WTC11 (cell line): ENCODE data around the gene HPSE2. TPM values are rescaled to one million over a fixed set of nuclear protein-coding genes. Genes with fewer than 3 reads are reported as not detected.

Experiments used
- ATAC-seq: fragments of 200-7000 bp; cut with Tn5 transposase; 2 replicates; pipeline ENCODE4 v1.10.0; 2021; ENCODE audit warnings: mild to moderate bottlenecking, moderate library complexity
- CTCF ChIA-PET: fragments of 300-600 bp; sonication (Branson Sonifier 250); formaldehyde crosslinking; loops from one replicate; lab custom pipeline; 2021; ENCODE audit warnings: antibody characterized with exemption; lab: Charles Lee
- POLR2A ChIA-PET: fragments of 350-600 bp; sonication (Branson Sonifier 250); formaldehyde crosslinking; loops from one replicate; lab custom pipeline; 2021; ENCODE audit warnings: antibody characterized with exemption; lab: Charles Lee
- DNase-seq: peaks from one replicate; pipeline ENCODE4 v3.0.0; 2021; ENCODE audit warnings: low spot score
- H3K27ac Mint-ChIP-seq: 2 replicates; pipeline ENCODE4 v1.8.0; 2021; ENCODE audit warnings: mixed read lengths
- H3K27me3 Mint-ChIP-seq: 2 replicates; pipeline ENCODE4 v1.8.0; 2021; ENCODE audit warnings: low read depth, mild to moderate bottlenecking, moderate library complexity, mixed read lengths
- H3K36me3 Mint-ChIP-seq: 2 replicates; pipeline ENCODE4 v1.8.0; 2021; ENCODE audit warnings: mixed read lengths
- H3K4me1 Mint-ChIP-seq: 2 replicates; pipeline ENCODE4 v1.8.0; 2022; ENCODE audit warnings: mixed read lengths
- H3K4me3 Mint-ChIP-seq: 2 replicates; pipeline ENCODE4 v1.8.0; 2021; ENCODE audit warnings: mild to moderate bottlenecking, moderate library complexity, mixed read lengths
- H3K9me3 Mint-ChIP-seq: 2 replicates; pipeline ENCODE4 v1.8.0; 2021; ENCODE audit warnings: mixed read lengths
- ELF4 ChIP-seq: sonication (generic); formaldehyde crosslinking; IDR thresholded peaks from 2 replicates; pipeline ENCODE4 v1.8.1; 2022; ENCODE audit warnings: low read depth, mild to moderate bottlenecking, moderate library complexity, missing genetic modification reagents
- EMX1 ChIP-seq: fragments of 250-450 bp; sonication (Bioruptor Pico); IDR thresholded peaks from 2 replicates; pipeline ENCODE4 v1.8.0; 2021; ENCODE audit warnings: mild to moderate bottlenecking
- ESRRA ChIP-seq: sonication (generic); formaldehyde crosslinking; IDR thresholded peaks from 2 replicates; pipeline ENCODE4 v1.8.1; 2022; ENCODE audit warnings: mild to moderate bottlenecking, missing genetic modification reagents, borderline replicate concordance
- FOXK1 ChIP-seq: sonication (generic); formaldehyde crosslinking; IDR thresholded peaks from 2 replicates; pipeline ENCODE4 v1.8.0; 2022; ENCODE audit warnings: mild to moderate bottlenecking, moderate library complexity, missing genetic modification reagents
- IRF2 ChIP-seq: sonication (generic); formaldehyde crosslinking; IDR thresholded peaks from 2 replicates; pipeline ENCODE4 v1.8.0; 2022; ENCODE audit warnings: low read depth, missing genetic modification reagents, borderline replicate concordance
- JAZF1 ChIP-seq: fragments of 250-450 bp; sonication (Bioruptor Pico); IDR thresholded peaks from 2 replicates; pipeline ENCODE4 v1.9.0; 2021; ENCODE audit warnings: moderate library complexity, mild to moderate bottlenecking, inconsistent platforms
- MYBL2 ChIP-seq: sonication (generic); formaldehyde crosslinking; IDR thresholded peaks from 2 replicates; pipeline ENCODE4 v1.8.1; 2023; ENCODE audit warnings: mild to moderate bottlenecking, moderate library complexity, missing genetic modification reagents
- OVOL2 ChIP-seq: fragments of 250-450 bp; sonication (Bioruptor Pico); IDR thresholded peaks from 2 replicates; pipeline ENCODE4 v1.9.0; 2021; ENCODE audit warnings: mild to moderate bottlenecking, borderline replicate concordance
- PRRX2 ChIP-seq: fragments of 250-450 bp; sonication (Bioruptor Pico); IDR thresholded peaks from 2 replicates; pipeline ENCODE4 v1.8.0; 2021; ENCODE audit warnings: mild to moderate bottlenecking
- RORB ChIP-seq: fragments of 250-450 bp; sonication (Bioruptor Pico); IDR thresholded peaks from 2 replicates; pipeline ENCODE4 v1.9.0; 2021; ENCODE audit warnings: mild to moderate bottlenecking
- SOX15 ChIP-seq: fragments of 250-450 bp; sonication (Bioruptor Pico); IDR thresholded peaks from 2 replicates; pipeline ENCODE4 v1.9.0; 2021; ENCODE audit warnings: mild to moderate bottlenecking
- SP1 ChIP-seq: sonication (generic); formaldehyde crosslinking; conservative IDR thresholded peaks from 2 replicates; pipeline ENCODE4 v1.8.1; 2022; ENCODE audit warnings: missing genetic modification reagents
- TEAD1 ChIP-seq: sonication (generic); formaldehyde crosslinking; IDR thresholded peaks from 2 replicates; pipeline ENCODE4 v1.8.0; 2022; ENCODE audit warnings: mild to moderate bottlenecking, missing genetic modification reagents
- ZBTB43 ChIP-seq: sonication (generic); formaldehyde crosslinking; IDR thresholded peaks from 2 replicates; pipeline ENCODE4 v1.8.1; 2023; ENCODE audit warnings: mild to moderate bottlenecking, missing genetic modification reagents
- ZNF138 ChIP-seq: sonication (generic); formaldehyde crosslinking; conservative IDR thresholded peaks from 2 replicates; pipeline ENCODE4 v1.8.1; 2022; ENCODE audit warnings: mild to moderate bottlenecking, moderate library complexity, missing genetic modification reagents
- ZNF281 ChIP-seq: sonication (generic); formaldehyde crosslinking; IDR thresholded peaks from 2 replicates; pipeline ENCODE4 v1.8.0; 2023; ENCODE audit warnings: mild to moderate bottlenecking, missing genetic modification reagents
- ZNF317 ChIP-seq: sonication (generic); formaldehyde crosslinking; IDR thresholded peaks from 2 replicates; pipeline ENCODE4 v1.8.1; 2023; ENCODE audit warnings: low read depth, mild to moderate bottlenecking, moderate library complexity, missing genetic modification reagents, borderline replicate concordance
- ZNF416 ChIP-seq: fragments of 250-450 bp; sonication (Bioruptor Pico); IDR thresholded peaks from 2 replicates; pipeline ENCODE4 v1.9.0; 2021; ENCODE audit warnings: mild to moderate bottlenecking, inconsistent platforms
- ZNF423 ChIP-seq: fragments of 250-450 bp; sonication (Bioruptor Pico); IDR thresholded peaks from 2 replicates; pipeline ENCODE4 v2.1.2; 2022; ENCODE audit warnings: mild to moderate bottlenecking, moderate library complexity
- ZSCAN18 ChIP-seq: fragments of 250-450 bp; sonication (Bioruptor Pico); IDR thresholded peaks from 2 replicates; pipeline ENCODE4 v2.1.2; 2022; ENCODE audit warnings: mild to moderate bottlenecking, moderate library complexity
- total RNA-seq: library from RNA; stranded (reverse); gene quantifications from 3 replicates; pipeline ENCODE4 v1.2.3, GENCODE V29; 2021
- TF ChIP-seq, protein P1 (sequence below): sonication (generic); formaldehyde crosslinking; IDR thresholded peaks from 2 replicates; pipeline ENCODE4 v1.8.0; 2022; ENCODE audit warnings: mild to moderate bottlenecking, missing genetic modification reagents
- TF ChIP-seq, protein P2 (sequence below): fragments of 250-450 bp; sonication (Bioruptor Pico); IDR thresholded peaks from 2 replicates; pipeline ENCODE4 v1.8.0; 2021; ENCODE audit warnings: mild to moderate bottlenecking
- TF ChIP-seq, protein P3 (sequence below): fragments of 250-450 bp; sonication (Bioruptor Pico); IDR thresholded peaks from 2 replicates; pipeline ENCODE4 v1.9.0; 2021; ENCODE audit warnings: moderate library complexity, mild to moderate bottlenecking, inconsistent platforms, borderline replicate concordance

The HPSE2 gene
- total RNA-seq, 1 experiment from 2014 or later = 0.66 TPM

- no peak overlapping the region for H3K27ac Mint-ChIP-seq
- no peaks in the 10 kb centered on the region for H3K36me3 Mint-ChIP-seq
- ChIA-PET CTCF (no interaction called here), POLR2A (no interaction called here)
- no peaks in the 10 kb centered on the region for H3K9me3 Mint-ChIP-seq
- H3K4me3 Mint-ChIP-seq = no peak overlapping the region
- peaks cover 7% of the 10 kb centered on the region for H3K4me1 Mint-ChIP-seq
- ATAC-seq (no peak), DNase-seq (no peak)
- TF ChIP-seq OVOL2 (no peak), EMX1 (no peak), ZNF416 (CRISPR knock-in tag) (no peak), IRF2 (CRISPR knock-in tag) (no peak), SOX15 (no peak), ZSCAN18 (no peak), ZNF423 (no peak), SP1 (CRISPR knock-in tag) (no peak)
- TF ChIP-seq, protein P1, sequence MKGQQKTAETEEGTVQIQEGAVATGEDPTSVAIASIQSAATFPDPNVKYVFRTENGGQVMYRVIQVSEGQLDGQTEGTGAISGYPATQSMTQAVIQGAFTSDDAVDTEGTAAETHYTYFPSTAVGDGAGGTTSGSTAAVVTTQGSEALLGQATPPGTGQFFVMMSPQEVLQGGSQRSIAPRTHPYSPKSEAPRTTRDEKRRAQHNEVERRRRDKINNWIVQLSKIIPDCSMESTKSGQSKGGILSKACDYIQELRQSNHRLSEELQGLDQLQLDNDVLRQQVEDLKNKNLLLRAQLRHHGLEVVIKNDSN (CRISPR knock-in tag) = no peak
- TF ChIP-seq, protein P2, sequence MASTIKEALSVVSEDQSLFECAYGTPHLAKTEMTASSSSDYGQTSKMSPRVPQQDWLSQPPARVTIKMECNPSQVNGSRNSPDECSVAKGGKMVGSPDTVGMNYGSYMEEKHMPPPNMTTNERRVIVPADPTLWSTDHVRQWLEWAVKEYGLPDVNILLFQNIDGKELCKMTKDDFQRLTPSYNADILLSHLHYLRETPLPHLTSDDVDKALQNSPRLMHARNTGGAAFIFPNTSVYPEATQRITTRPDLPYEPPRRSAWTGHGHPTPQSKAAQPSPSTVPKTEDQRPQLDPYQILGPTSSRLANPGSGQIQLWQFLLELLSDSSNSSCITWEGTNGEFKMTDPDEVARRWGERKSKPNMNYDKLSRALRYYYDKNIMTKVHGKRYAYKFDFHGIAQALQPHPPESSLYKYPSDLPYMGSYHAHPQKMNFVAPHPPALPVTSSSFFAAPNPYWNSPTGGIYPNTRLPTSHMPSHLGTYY = no peak
- H3K27me3 Mint-ChIP-seq = no peaks in the 10 kb centered on the region
Observed at GRCh38 chr10:98790817-98791216, 444.8 kb downstream of the HPSE2 start.

- POLR2A ChIA-PET = no interaction called here
- H3K27me3 Mint-ChIP-seq = no peaks in the 10 kb centered on the region
- CTCF ChIA-PET = interaction anchor here (1.9 kb wide), 1 partner anchor 30 kb away, joined by 5 read pairs; no protein-coding TSS in a partner anchor
- no peak overlapping the region for H3K27ac Mint-ChIP-seq
- TF ChIP-seq ESRRA (CRISPR knock-in tag) (no peak), RORB (CRISPR knock-in tag) (no peak), ZBTB43 (CRISPR knock-in tag) (no peak), MYBL2 (CRISPR knock-in tag) (no peak), ZNF281 (CRISPR knock-in tag) (no peak), JAZF1 (CRISPR knock-in tag) (no peak), ZNF138 (CRISPR knock-in tag) (no peak), PRRX2 (CRISPR knock-in tag) (no peak), ELF4 (CRISPR knock-in tag) (no peak), ZNF317 (CRISPR knock-in tag) (no peak), FOXK1 (CRISPR knock-in tag) (no peak), TEAD1 (CRISPR knock-in tag) (no peak)
- TF ChIP-seq, protein P3, sequence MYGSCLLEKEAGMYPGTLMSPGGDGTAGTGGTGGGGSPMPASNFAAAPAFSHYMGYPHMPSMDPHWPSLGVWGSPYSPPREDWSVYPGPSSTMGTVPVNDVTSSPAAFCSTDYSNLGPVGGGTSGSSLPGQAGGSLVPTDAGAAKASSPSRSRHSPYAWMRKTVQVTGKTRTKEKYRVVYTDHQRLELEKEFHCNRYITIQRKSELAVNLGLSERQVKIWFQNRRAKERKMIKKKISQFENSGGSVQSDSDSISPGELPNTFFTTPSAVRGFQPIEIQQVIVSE (CRISPR knock-in tag) = no peak
- TF ChIP-seq, protein P1 (CRISPR knock-in tag) = no peak
- DNase-seq (no peak), ATAC-seq (no peak)
- H3K4me3 Mint-ChIP-seq = no peak overlapping the region
- H3K4me1 Mint-ChIP-seq = peaks cover 3% of the 10 kb centered on the region; the same call in 1 of the 2 replicates
- H3K9me3 Mint-ChIP-seq = no peaks in the 10 kb centered on the region
- H3K36me3 Mint-ChIP-seq = no peaks in the 10 kb centered on the region
Observed at GRCh38 chr10:98778277-98778759, 457.3 kb downstream of the HPSE2 start.
